K562 (cell line): Measurements from ENCODE around the gene NLRC3. TPM values are rescaled to one million over a fixed set of nuclear protein-coding genes. Genes with fewer than 3 reads are reported as not detected.

Experiments used
- ATAC-seq: fragments of 200-7000 bp; cut with Tn5 transposase; 3 replicates; pipeline ENCODE4 v1.9.1; 2020; ENCODE audit warnings: moderate library complexity
- BruUV-seq: library from RNA; stranded (reverse); fragments of 400-500 nt; replicated peaks from 2 replicates; lab custom pipeline; 2021; lab: Mats Ljungman, UMichigan
- CTCF ChIA-PET: fragments of 300-600 bp; formaldehyde crosslinking; extraction: SDS; loops from one replicate; lab custom pipeline; 2021; ENCODE audit warnings: low intra/inter-chr PET ratio; lab: Yijun Ruan, JAX
- POLR2A ChIA-PET: fragments of 300-600, 350-650 bp; sonication (Branson Sonifier 250); formaldehyde crosslinking; extraction: SDS; loops from one replicate; lab custom pipeline; 2021; ENCODE audit warnings: antibody characterized with exemption, inconsistent platforms; lab: Yijun Ruan, JAX
- DNase-seq, 4 experiments: peaks; one replicate each; pipeline versions ENCODE4 v3.0.0 to v3.0.0-alpha.2; 2011 to 2018; ENCODE audit warnings: low spot score in 3 of 4, mixed read lengths in 3 of 4; ENCODE audit errors: extremely low read depth in 1 of 4
- FAIRE-seq: peaks from 2 replicates; lab custom pipeline; 2011; peaks lifted over from hg19 to GRCh38; lab: Jason Lieb, UNC
- H2AFZ ChIP-seq: 2 replicates; pipeline ENCODE4 v1.6.0; 2011; ENCODE audit warnings: low read depth, low read length, control low read depth, inconsistent platforms
- H3K27ac ChIP-seq: fragments of 200-600 bp; 3 replicates; pipeline ENCODE4 v1.8.0; 2011; ENCODE audit warnings: low read depth, mild to moderate bottlenecking, control low read depth, inconsistent platforms, low read length, moderate library complexity, mixed read lengths; ENCODE audit errors: extremely low read depth
- H3K27me3 ChIP-seq, 2 experiments: fragments of 300-600 bp in 1 of 2; 2 replicates in 1 of 2; 3 replicates in 1 of 2; pipeline versions ENCODE4 v1.6.0 to v1.8.0; 2011; ENCODE audit warnings: inconsistent platforms in 2 of 2, low read length in 2 of 2, mild to moderate bottlenecking in 1 of 2, mixed read lengths in 1 of 2, moderate library complexity in 1 of 2; ENCODE audit not compliant: control insufficient read depth in 2 of 2, insufficient read depth in 2 of 2
- H3K36me3 ChIP-seq: fragments of 300-600 bp; 3 replicates; pipeline ENCODE4 v1.8.0; 2011; ENCODE audit warnings: mild to moderate bottlenecking, low read length, inconsistent platforms; ENCODE audit not compliant: control insufficient read depth, insufficient read depth
- H3K4me1 ChIP-seq, 2 experiments: fragments of 200-600 bp in 1 of 2; replicated peaks in 1 of 2; 2 replicates in 1 of 2; 3 replicates in 1 of 2; pipeline versions ENCODE4 v1.5.1 to v1.8.0; 2011; ENCODE audit warnings: inconsistent platforms in 2 of 2, low read length in 2 of 2, mild to moderate bottlenecking in 1 of 2, mixed read lengths in 1 of 2, moderate library complexity in 1 of 2; ENCODE audit not compliant: control insufficient read depth in 2 of 2, insufficient read depth in 2 of 2
- H3K4me2 ChIP-seq: 2 replicates; pipeline ENCODE4 v1.6.1; 2011; ENCODE audit warnings: low read length, control low read depth, inconsistent platforms, mixed read lengths; ENCODE audit not compliant: insufficient read depth
- H3K4me3 ChIP-seq: fragments of 200-600 bp; sonication (generic), shearing (Covaris generic); 2 replicates; pipeline ENCODE4 v1.5.1; 2016; ENCODE audit warnings: control low read depth, inconsistent platforms
- H3K79me2 ChIP-seq: fragments of 200-600 bp; 3 replicates; pipeline ENCODE4 v1.8.0; 2011; ENCODE audit warnings: low read length, inconsistent platforms; ENCODE audit not compliant: control insufficient read depth, insufficient read depth
- H3K9ac ChIP-seq, 2 experiments: 2 replicates each; pipeline versions ENCODE4 v1.6.0 to v1.6.1; 2011; ENCODE audit warnings: low read depth in 2 of 2, low read length in 2 of 2, control low read depth in 1 of 2, inconsistent platforms in 1 of 2, mild to moderate bottlenecking in 1 of 2, mixed read lengths in 1 of 2; ENCODE audit not compliant: insufficient read depth in 1 of 2
- H3K9me1 ChIP-seq: one replicate; pipeline ENCODE4 v1.6.0; 2011; ENCODE audit warnings: inconsistent platforms, mild to moderate bottlenecking, low read length, moderate library complexity; ENCODE audit not compliant: control insufficient read depth, insufficient read depth
- H3K9me3 ChIP-seq: replicated peaks from 2 replicates; pipeline ENCODE4 v1.5.1; 2011; ENCODE audit warnings: low read depth, low read length, inconsistent platforms; ENCODE audit not compliant: control insufficient read depth, insufficient read depth
- H4K20me1 ChIP-seq: replicated peaks from 2 replicates; pipeline ENCODE4 v1.6.1; 2011; ENCODE audit warnings: low read length, inconsistent platforms, mixed read lengths; ENCODE audit not compliant: control insufficient read depth, insufficient read depth
- HNRNPK ChIP-seq: fragments of 200-400 bp; formaldehyde crosslinking; IDR thresholded peaks from one replicate; pipeline ENCODE4 v1.6.1; 2018; ENCODE audit warnings: mild to moderate bottlenecking, low read depth, low read length; ENCODE audit not compliant: poor library complexity, severe bottlenecking
- NR0B1 ChIP-seq: fragments of 450-650 bp; IDR thresholded peaks from one replicate; pipeline ENCODE4 v1.6.1; 2018; ENCODE audit warnings: mild to moderate bottlenecking, moderate library complexity; ENCODE audit not compliant: partially characterized antibody
- PHB ChIP-seq: fragments of 250-450 bp; sonication (Bioruptor Pico); IDR thresholded peaks from 2 replicates; pipeline ENCODE4 v1.5.0; 2021
- SIN3A ChIP-seq, 2 experiments: fragments of 150-350 bp in 1 of 2; IDR thresholded peaks; 2 replicates each; pipeline ENCODE4 v1.6.1; 2011 to 2016; ENCODE audit warnings: borderline replicate concordance in 2 of 2, low read depth in 2 of 2, low read length in 2 of 2, mild to moderate bottlenecking in 2 of 2, moderate library complexity in 2 of 2; ENCODE audit not compliant: control insufficient read depth in 1 of 2
- WGBS: fragments of 100-300 bp; shearing (Covaris generic); methylation state at CpG from one replicate; pipeline ENCODE4 v1.1.6; 2016; ENCODE audit warnings: low coverage, mixed read lengths; ENCODE audit not compliant: insufficient coverage; ENCODE audit errors: missing lambda C conversion rate; 5-methylcytosine and 5-hydroxymethylcytosine counted together
- in situ Hi-C: fragments of 300-500 bp; cut with MboI; formaldehyde crosslinking; loops from 4 replicates; pipeline ENCODE4 v1.15.0; 2018; ENCODE audit warnings: inconsistent platforms, mixed read lengths
- intact Hi-C: fragments of 100-400 bp; cut with micrococcal nuclease; formaldehyde crosslinking; loops from 2 replicates; pipeline ENCODE4 v1.14.2; 2022
- polyA plus RNA-seq, 8 experiments: library from polyadenylated mRNA; depleted of rRNA in 4 of 8; stranded (reverse) in 5 of 8; unstranded in 3 of 8; fragments of >200 nt; fragmentation: Nextera tagmentation in 2 of 8; fragmentation: Illumina TruSeq in 1 of 8; extraction: Ambion mirVana in 2 of 8; extraction: Trizol in 1 of 8; gene quantifications; 2 replicates each; pipeline versions ENCODE4 v1.2.1 to v1.2.3, GENCODE V29; 2011 to 2014; ENCODE audit warnings: inconsistent platforms in 1 of 8, missing spikeins in 1 of 8
- total RNA-seq, 7 experiments: library from RNA; depleted of rRNA in 6 of 7; stranded (reverse); fragments of >200 nt in 6 of 7; fragmentation: Illumina TruSeq in 2 of 7; extraction: Trizol in 2 of 7; gene quantifications; 2 replicates each; pipeline versions ENCODE4 v1.2.1 to v1.2.3, GENCODE V29; 2011 to 2021; ENCODE audit warnings: low replicate concordance in 1 of 7
- TF ChIP-seq, protein P1 (sequence below): sonication (generic); formaldehyde crosslinking; IDR thresholded peaks from 2 replicates; pipeline ENCODE4 v1.8.1; 2023; ENCODE audit warnings: mild to moderate bottlenecking, missing genetic modification reagents, moderate library complexity
- TF ChIP-seq, protein P2 (sequence below): fragments of 250-450 bp; sonication (Bioruptor Pico); IDR thresholded peaks from 2 replicates; pipeline ENCODE4 v1.4.0; 2020

Gene NLRC3
- total and polyA plus RNA-seq, 9 of the 15 experiments (the other 6 are each of a cell fraction or from before 2014, with no cell fraction given), result 0.03 to 0.13 (median 0.03) TPM; not detected in 4

DNA sequence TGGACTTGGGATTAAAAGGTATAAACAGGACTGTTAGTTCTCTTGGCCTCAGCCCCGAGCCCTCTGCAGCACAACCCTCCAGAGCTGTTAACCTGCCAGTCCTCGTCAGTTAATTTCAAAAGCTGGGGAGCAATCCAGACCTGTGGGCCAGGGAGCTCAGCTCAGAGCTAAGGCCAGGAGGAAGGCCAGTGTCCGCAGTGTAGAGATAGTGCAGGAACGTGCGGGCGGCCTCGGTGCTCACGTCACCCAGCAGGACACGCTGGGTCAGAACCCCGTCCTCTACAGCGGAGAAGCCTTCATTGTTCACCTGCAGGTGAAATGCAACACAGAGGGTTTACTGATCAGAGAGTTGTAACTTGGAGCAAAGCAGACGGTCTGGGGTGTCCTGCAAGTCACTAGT, 15.4 kb upstream of the NLRC3 start:
- Histone ChIP-seq H3K79me2 (no peaks in the 10 kb centered on the region), H3K9ac (peak overlapping the region in 1 of 2 experiments; percentile 70; a peak in 2 of 4 replicates), H3K27me3 (no peaks in the 10 kb centered on the region), H3K9me1 (peaks cover 4% of the 10 kb centered on the region), H3K4me2 (no peak overlapping the region), H3K4me1 (peaks cover 10 to 37% of the 10 kb centered on the region in 2 experiments; a peak in 4 of 5 replicates), H3K27ac (no peak overlapping the region), H2AFZ (no peak overlapping the region), H4K20me1 (no peaks in the 10 kb centered on the region), H3K4me3 (no peak overlapping the region), H3K36me3 (peaks cover 3% of the 10 kb centered on the region; the same call in 1 of the 3 replicates), H3K9me3 (no peaks in the 10 kb centered on the region)
- intact Hi-C loops (no loop called here), in situ Hi-C loops (no loop called here)
- no peak for TF ChIP-seq SIN3A (IDR thresholded peaks at IDR 0.05; ENCODE audit: borderline replicate concordance in 2 of 2, control insufficient read depth in 1 of 2, low read depth in 2 of 2, low read length in 2 of 2)
- no peak for TF ChIP-seq HNRNPK
- TF ChIP-seq NR0B1, result no peak
- no peak for TF ChIP-seq PHB (CRISPR knock-in tag)
- TF ChIP-seq, protein P1, sequence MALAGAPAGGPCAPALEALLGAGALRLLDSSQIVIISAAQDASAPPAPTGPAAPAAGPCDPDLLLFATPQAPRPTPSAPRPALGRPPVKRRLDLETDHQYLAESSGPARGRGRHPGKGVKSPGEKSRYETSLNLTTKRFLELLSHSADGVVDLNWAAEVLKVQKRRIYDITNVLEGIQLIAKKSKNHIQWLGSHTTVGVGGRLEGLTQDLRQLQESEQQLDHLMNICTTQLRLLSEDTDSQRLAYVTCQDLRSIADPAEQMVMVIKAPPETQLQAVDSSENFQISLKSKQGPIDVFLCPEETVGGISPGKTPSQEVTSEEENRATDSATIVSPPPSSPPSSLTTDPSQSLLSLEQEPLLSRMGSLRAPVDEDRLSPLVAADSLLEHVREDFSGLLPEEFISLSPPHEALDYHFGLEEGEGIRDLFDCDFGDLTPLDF (CRISPR knock-in tag), result no peak
- TF ChIP-seq, protein P2, sequence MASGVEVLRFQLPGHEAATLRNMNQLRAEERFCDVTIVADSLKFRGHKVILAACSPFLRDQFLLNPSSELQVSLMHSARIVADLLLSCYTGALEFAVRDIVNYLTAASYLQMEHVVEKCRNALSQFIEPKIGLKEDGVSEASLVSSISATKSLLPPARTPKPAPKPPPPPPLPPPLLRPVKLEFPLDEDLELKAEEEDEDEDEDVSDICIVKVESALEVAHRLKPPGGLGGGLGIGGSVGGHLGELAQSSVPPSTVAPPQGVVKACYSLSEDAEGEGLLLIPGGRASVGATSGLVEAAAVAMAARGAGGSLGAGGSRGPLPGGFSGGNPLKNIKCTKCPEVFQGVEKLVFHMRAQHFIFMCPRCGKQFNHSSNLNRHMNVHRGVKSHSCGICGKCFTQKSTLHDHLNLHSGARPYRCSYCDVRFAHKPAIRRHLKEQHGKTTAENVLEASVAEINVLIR (CRISPR knock-in tag), result no peak
- ATAC-seq (no peak), FAIRE-seq (no peak), DNase-seq (no peak)
- ChIA-PET CTCF (no interaction called here), POLR2A (interaction anchor here (0.6 to 1.0 kb wide), 2 partner anchors 8 to 841 kb away, joined by 3 to 4 read pairs; no protein-coding TSS in a partner anchor)
- WGBS, result 82% methylated on average over 9 of the region's 12 CpGs
- BruUV-seq, result no TSS peak
